Hepatocyte (in vitro differentiated cells): Measurements from ENCODE around the gene HIP1.
"Not testable (repeated sequence)": the region's sequence is repeated elsewhere in the genome, so short reads cannot be mapped to it uniquely, and the experiment has no call there.

Experiments used
- CTCF ChIP-seq: fragments of 200-600 bp; sonication (generic); IDR thresholded peaks from 2 replicates; pipeline ENCODE4 v1.5.1; 2016; ENCODE audit warnings: antibody characterized with exemption, mild to moderate bottlenecking; ENCODE audit not compliant: poor library complexity
- EZH2 ChIP-seq: fragments of 200-600 bp; sonication (generic); IDR thresholded peaks from 2 replicates; pipeline ENCODE4 v1.6.1; 2016; ENCODE audit warnings: antibody characterized with exemption, mild to moderate bottlenecking, borderline replicate concordance
- EZH2phosphoT487 ChIP-seq: fragments of 200-600 bp; sonication (generic); IDR thresholded peaks from one replicate; pipeline ENCODE4 v1.6.1; 2018; ENCODE audit warnings: antibody characterized with exemption, mild to moderate bottlenecking, low read depth, moderate library complexity; ENCODE audit not compliant: unreplicated experiment, severe bottlenecking

DNA sequence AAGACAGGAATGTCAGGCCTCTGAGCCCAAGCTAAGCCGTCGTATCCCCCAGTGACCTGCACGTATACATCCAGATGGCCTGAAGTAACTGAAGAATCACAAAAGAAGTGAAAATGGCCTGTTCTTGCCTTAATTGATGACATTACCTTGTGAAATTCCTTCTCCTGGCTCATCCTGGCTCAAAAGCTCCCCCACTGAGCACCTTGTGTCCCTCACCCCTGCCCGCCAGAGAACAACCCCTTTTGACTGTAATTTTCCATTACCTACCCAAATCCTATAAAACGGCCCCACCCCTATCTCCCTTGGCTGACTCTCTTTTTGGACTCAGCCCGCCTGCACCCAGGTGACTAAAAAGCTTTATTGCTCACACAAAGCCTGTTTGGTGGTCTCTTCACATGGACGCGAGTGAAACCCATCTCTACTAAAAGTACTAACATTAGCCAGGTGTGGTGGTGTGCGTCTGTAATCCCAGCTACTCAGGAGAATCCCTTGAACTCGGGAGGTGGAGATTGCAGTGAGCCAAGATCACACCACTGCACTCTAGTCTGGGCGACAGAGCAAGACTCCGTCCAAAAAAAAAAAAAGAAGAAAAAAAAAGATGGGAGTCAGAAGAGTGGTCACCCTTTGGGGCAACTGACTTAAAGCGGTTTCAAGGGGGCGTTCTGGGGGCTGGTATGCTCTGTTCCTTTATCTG, 49.6 kb upstream of the HIP1 start:
- TF ChIP-seq CTCF, EZH2phosphoT487, EZH2: not testable (repeated sequence)
